Peyer's patch (tissue), 4 donors: Measurements from ENCODE around the gene FBXO47. TPM values are rescaled to one million over a fixed set of nuclear protein-coding genes. Genes with fewer than 3 reads are reported as not detected.
A peak's percentile ranks its signal among the peaks of the same experiment; 100 is the strongest.

Experiments used
- DNase-seq, 3 donors: peaks; one replicate each; pipeline ENCODE4 v3.0.0-alpha.2; 2017 to 2019
- H3K27ac ChIP-seq, 4 donors: fragments of 200-600 bp; sonication (generic); one replicate each; pipeline ENCODE4 v1.5.1; 2016 to 2019
- H3K27me3 ChIP-seq, 2 donors: fragments of 200-600 bp; sonication (generic); one replicate each; pipeline ENCODE4 v1.5.1; 2019
- H3K36me3 ChIP-seq, 3 donors: fragments of 200-600 bp; sonication (generic); one replicate each; pipeline ENCODE4 v1.5.1; 2016 to 2019
- H3K4me1 ChIP-seq, 4 donors: fragments of 200-600 bp; sonication (generic); one replicate each; pipeline ENCODE4 v1.5.1; 2016 to 2019
- H3K4me3 ChIP-seq, 4 donors: fragments of 200-600 bp; sonication (generic); 1 replicate in 3 of 4; 2 replicates in 1 of 4; pipeline ENCODE4 v1.5.1; 2016 to 2019; ENCODE audit warnings: mild to moderate bottlenecking in 1 of 4
- H3K9me3 ChIP-seq, 4 donors: fragments of 200-600 bp; sonication (generic); one replicate each; pipeline ENCODE4 v1.5.1; 2016 to 2019; ENCODE audit warnings: mild to moderate bottlenecking in 1 of 4
- CTCF ChIP-seq, 6 experiments: fragments of 450-650 bp in 4 of 6; fragments of 200-600 bp in 2 of 6; sonication (generic) in 1 of 6; IDR thresholded peaks; one replicate each; pipeline ENCODE4 v1.5.1; 2017 to 2019; ENCODE audit warnings: antibody characterized with exemption in 6 of 6, mild to moderate bottlenecking in 3 of 6, moderate library complexity in 1 of 6
- POLR2A ChIP-seq, 2 donors: fragments of 450-650 bp; IDR thresholded peaks; one replicate each; pipeline ENCODE4 v1.5.1; 2017; ENCODE audit warnings: antibody characterized with exemption in 2 of 2, mild to moderate bottlenecking in 2 of 2, moderate library complexity in 2 of 2
- total RNA-seq, 4 donors: library from RNA; depleted of rRNA; stranded (reverse); fragments of >200 nt; gene quantifications; one replicate each; pipeline ENCODE4 v1.1.0, GENCODE V29; 2016

Gene FBXO47
- total RNA-seq, 4 donors from 2014 or later: not detected

- Histone ChIP-seq H3K9me3 (no peaks in the 10 kb centered on the region), H3K4me1 (peaks cover 27 to 84% (median 40%) of the 10 kb centered on the region in 4 donors), H3K27ac (peak overlapping the region; percentile 86 to 95 (median 88)), H3K4me3 (peak overlapping the region in 1 of 4 donors; percentile 18), H3K27me3 (no peaks in the 10 kb centered on the region), H3K36me3 (peaks cover 0 to 68% (median 0%) of the 10 kb centered on the region in 3 donors)
- no peak for TF ChIP-seq CTCF (IDR thresholded peaks at IDR 0.05)
- DNase-seq: no peak
Observed at GRCh38 chr17:38899421-38899820, 67.8 kb downstream of the FBXO47 start.

- no peaks in the 10 kb centered on the region for H3K27me3 ChIP-seq
- H3K36me3 ChIP-seq: peaks cover 0 to 63% (median 0%) of the 10 kb centered on the region in 3 donors
- H3K27ac ChIP-seq: peak overlapping the region; percentile 86 to 95 (median 88)
- TF ChIP-seq POLR2A (IDR thresholded peaks at IDR 0.05) (no peak), CTCF (IDR thresholded peaks at IDR 0.05) (no peak)
- H3K9me3 ChIP-seq: no peaks in the 10 kb centered on the region
- peak; percentile 77 to 93 (median 90) for DNase-seq
- H3K4me3 ChIP-seq: peak overlapping the region in 3 of 4 donors; percentile 18 to 38 (median 27)
- H3K4me1 ChIP-seq: peaks cover 30 to 89% (median 41%) of the 10 kb centered on the region in 4 donors
Observed at GRCh38 chr17:38898812-38899348, 68.3 kb downstream of the FBXO47 start.

- DNase-seq: peak in 2 of 3 donors; percentile 24 to 82
- no peaks in the 10 kb centered on the region for H3K27me3 ChIP-seq
- no peaks in the 10 kb centered on the region for H3K9me3 ChIP-seq
- TF ChIP-seq POLR2A (IDR thresholded peaks at IDR 0.05) (peak; percentile 18 to 23), CTCF (IDR thresholded peaks at IDR 0.05) (no peak)
- peaks cover 30 to 90% (median 46%) of the 10 kb centered on the region in 4 donors for H3K4me1 ChIP-seq
- H3K4me3 ChIP-seq: peak overlapping the region in 3 of 4 donors; percentile 18 to 38 (median 27)
- peak overlapping the region; percentile 86 to 95 (median 88) for H3K27ac ChIP-seq
- H3K36me3 ChIP-seq: peaks cover 0 to 59% (median 0%) of the 10 kb centered on the region in 3 donors
Observed at GRCh38 chr17:38898291-38898679, 68.9 kb downstream of the FBXO47 start.

GRCh38 chr17:38897671-38898290 is 69.4 kb downstream of the FBXO47 start:
- Histone ChIP-seq H3K9me3 (no peaks in the 10 kb centered on the region), H3K27ac (peak overlapping the region; percentile 86 to 95 (median 88)), H3K4me1 (peaks cover 30 to 90% (median 50%) of the 10 kb centered on the region in 4 donors), H3K36me3 (peaks cover 0 to 59% (median 0%) of the 10 kb centered on the region in 3 donors), H3K4me3 (peak overlapping the region in 2 of 4 donors; percentile 12 to 27), H3K27me3 (no peaks in the 10 kb centered on the region)
- DNase-seq: peak in 2 of 3 donors; percentile 74 to 78
- TF ChIP-seq CTCF (IDR thresholded peaks at IDR 0.05) (no peak), POLR2A (IDR thresholded peaks at IDR 0.05) (no peak)

- TF ChIP-seq POLR2A (IDR thresholded peaks at IDR 0.05) (no peak), CTCF (IDR thresholded peaks at IDR 0.05) (no peak)
- peak overlapping the region; percentile 86 to 95 (median 88) for H3K27ac ChIP-seq
- DNase-seq: peak in 2 of 3 donors; percentile 79
- H3K36me3 ChIP-seq: peaks cover 0 to 59% (median 0%) of the 10 kb centered on the region in 3 donors
- H3K4me3 ChIP-seq: peak overlapping the region in 1 of 4 donors; percentile 6
- H3K9me3 ChIP-seq: no peaks in the 10 kb centered on the region
- H3K27me3 ChIP-seq: no peaks in the 10 kb centered on the region
- peaks cover 30 to 90% (median 50%) of the 10 kb centered on the region in 4 donors for H3K4me1 ChIP-seq
Observed at GRCh38 chr17:38897176-38897575, 70.0 kb downstream of the FBXO47 start.
